ENCODE results near the gene EHMT2.

Gene EHMT2

GRCh38 chr6:31888276-31889258 lies 8.9 kb downstream of the EHMT2 start:
- DNase-seq = peak; percentile 15 to 53 (median 42)

- DNase-seq = no peak
Measured at GRCh38 chr6:31887173-31888007, 10.1 kb downstream of the EHMT2 start.

- no peak for DNase-seq
Measured at GRCh38 chr6:31886541-31886991, 10.9 kb downstream of the EHMT2 start.

GRCh38 chr6:31884528-31885035 lies 12.9 kb downstream of the EHMT2 start:
- DNase-seq = no peak

GRCh38 chr6:31883676-31884075 lies 13.8 kb downstream of the EHMT2 start:
- DNase-seq = no peak

- DNase-seq = no peak
Measured at GRCh38 chr6:31882344-31882743, 15.2 kb downstream of the EHMT2 start.

- DNase-seq = no peak
Measured at GRCh38 chr6:31881136-31881859, 16.2 kb downstream of the EHMT2 start.

GRCh38 chr6:31880616-31881015 lies 16.9 kb downstream of the EHMT2 start:
- DNase-seq = no peak

GRCh38 chr6:31879901-31880300 lies 17.6 kb downstream of the EHMT2 start:
- DNase-seq = no peak

- no peak for DNase-seq
Measured at GRCh38 chr6:31879143-31879542, 18.4 kb downstream of the EHMT2 start.

GRCh38 chr6:31878726-31879125 lies 18.8 kb downstream of the EHMT2 start, which contains the start of gene SLC44A4:
Gene SLC44A4, minus strand, starts transcription at chr6:31878997. Its CDS starts 17 bp downstream, at chr6:31878980.
- no peak for DNase-seq

- no peak for DNase-seq
Measured at GRCh38 chr6:31878222-31878621, 19.3 kb downstream of the EHMT2 start.

GRCh38 chr6:31877651-31878161 lies 19.8 kb downstream of the EHMT2 start:
- DNase-seq = no peak

- no peak for DNase-seq
Measured at GRCh38 chr6:31877125-31877650, 20.3 kb downstream of the EHMT2 start.

- DNase-seq = no peak
Measured at GRCh38 chr6:31876357-31876756, 21.1 kb downstream of the EHMT2 start.

GRCh38 chr6:31875877-31876276 lies 21.6 kb downstream of the EHMT2 start:
- no peak for DNase-seq

GRCh38 chr6:31874836-31875572 lies 22.5 kb downstream of the EHMT2 start:
- no peak for DNase-seq

- no peak for DNase-seq
Measured at GRCh38 chr6:31874084-31874670, 23.3 kb downstream of the EHMT2 start.

- no peak for DNase-seq
Measured at GRCh38 chr6:31871046-31871659, 26.3 kb downstream of the EHMT2 start.

- no peak for DNase-seq
Measured at GRCh38 chr6:31870385-31870921, 27.0 kb downstream of the EHMT2 start.

Data from activated CD4-positive, CD25-positive, alpha-beta regulatory T cell (primary cell).